ENCODE results near the gene CBLB. TPM values are rescaled to one million over a fixed set of nuclear protein-coding genes. Genes with fewer than 3 reads are reported as not detected.

Gene CBLB
- total RNA-seq, 1 experiment from 2014 or later, result 19.7 TPM

- Mint-ChIP-seq H3K4me1 (ENCODE audit: insufficient read depth, unreplicated experiment) (peaks cover 11% of the 10 kb centered on the region), H3K4me3 (ENCODE audit: unreplicated experiment) (no peak overlapping the region), H3K36me3 (ENCODE audit: insufficient read depth, unreplicated experiment) (no peaks in the 10 kb centered on the region), H3K9me3 (ENCODE audit: unreplicated experiment) (no peaks in the 10 kb centered on the region), H3K27me3 (ENCODE audit: insufficient read depth, unreplicated experiment) (no peaks in the 10 kb centered on the region), H3K27ac (ENCODE audit: low read depth, unreplicated experiment) (peak overlapping the region; percentile 83)
- TF ChIP-seq CTCF (IDR thresholded peaks at IDR 0.05; ENCODE audit: unreplicated experiment), result no peak
- ChIA-PET CTCF (no interaction called here), POLR2A (interaction anchor here (0.8 to 1.1 kb wide), 2 partner anchors 12 to 37 kb away, joined by 3 to 4 read pairs; partner anchors contain the start of gene CBLB)
- BruUV-seq (replicated peaks), result no TSS peak
- DNase-seq (ENCODE audit: unreplicated experiment), result no peak
- intact Hi-C loops (cut with micrococcal nuclease), result no loop called here
These were observed 37.5 kb upstream of the CBLB start for GRCh38 chr3:105906345-105906744.

- ChIA-PET POLR2A (interaction anchor here (1.1 kb wide), 1 partner anchor 36 kb away, joined by 3 read pairs; the partner anchor contains the start of gene CBLB), CTCF (interaction anchor here (0.5 to 0.7 kb wide), 2 partner anchors 10 to 110 kb away, joined by 3 read pairs; no protein-coding TSS in a partner anchor)
- Mint-ChIP-seq H3K36me3 (ENCODE audit: insufficient read depth, unreplicated experiment) (no peaks in the 10 kb centered on the region), H3K4me3 (ENCODE audit: unreplicated experiment) (no peak overlapping the region), H3K4me1 (ENCODE audit: insufficient read depth, unreplicated experiment) (peaks cover 11% of the 10 kb centered on the region), H3K27ac (ENCODE audit: low read depth, unreplicated experiment) (no peak overlapping the region), H3K9me3 (ENCODE audit: unreplicated experiment) (no peaks in the 10 kb centered on the region), H3K27me3 (ENCODE audit: insufficient read depth, unreplicated experiment) (no peaks in the 10 kb centered on the region)
- TF ChIP-seq CTCF (IDR thresholded peaks at IDR 0.05; ENCODE audit: unreplicated experiment), result no peak
- BruUV-seq (replicated peaks), result no TSS peak
- DNase-seq (ENCODE audit: unreplicated experiment), result no peak
- intact Hi-C loops (cut with micrococcal nuclease), result no loop called here
These were observed 36.5 kb upstream of the CBLB start for GRCh38 chr3:105905328-105905727.

- intact Hi-C loops (cut with micrococcal nuclease), result no loop called here
- no peaks in the 10 kb centered on the region for H3K9me3 Mint-ChIP-seq (ENCODE audit: unreplicated experiment)
- H3K4me1 Mint-ChIP-seq (ENCODE audit: insufficient read depth, unreplicated experiment), result peaks cover 11% of the 10 kb centered on the region
- BruUV-seq (replicated peaks), result no TSS peak
- no peak for TF ChIP-seq CTCF (IDR thresholded peaks at IDR 0.05; ENCODE audit: unreplicated experiment)
- no peak overlapping the region for H3K27ac Mint-ChIP-seq (ENCODE audit: low read depth, unreplicated experiment)
- H3K27me3 Mint-ChIP-seq (ENCODE audit: insufficient read depth, unreplicated experiment), result no peaks in the 10 kb centered on the region
- no peaks in the 10 kb centered on the region for H3K36me3 Mint-ChIP-seq (ENCODE audit: insufficient read depth, unreplicated experiment)
- ChIA-PET POLR2A (interaction anchor here (0.6 kb wide), 1 partner anchor 682 kb away, joined by 3 read pairs; no protein-coding TSS in a partner anchor), CTCF (no interaction called here)
- H3K4me3 Mint-ChIP-seq (ENCODE audit: unreplicated experiment), result no peak overlapping the region
- DNase-seq (ENCODE audit: unreplicated experiment), result no peak
These were observed 36.0 kb upstream of the CBLB start for GRCh38 chr3:105904678-105905284.

- ChIA-PET POLR2A (interaction anchor here (0.5 to 0.6 kb wide), 2 partner anchors 60 to 683 kb away, joined by 3 read pairs; no protein-coding TSS in a partner anchor), CTCF (no interaction called here)
- Mint-ChIP-seq H3K4me1 (ENCODE audit: insufficient read depth, unreplicated experiment) (peaks cover 12% of the 10 kb centered on the region), H3K27me3 (ENCODE audit: insufficient read depth, unreplicated experiment) (no peaks in the 10 kb centered on the region), H3K36me3 (ENCODE audit: insufficient read depth, unreplicated experiment) (no peaks in the 10 kb centered on the region), H3K9me3 (ENCODE audit: unreplicated experiment) (no peaks in the 10 kb centered on the region), H3K4me3 (ENCODE audit: unreplicated experiment) (no peak overlapping the region), H3K27ac (ENCODE audit: low read depth, unreplicated experiment) (no peak overlapping the region)
- no TSS peak for BruUV-seq (replicated peaks)
- no peak for DNase-seq (ENCODE audit: unreplicated experiment)
- intact Hi-C loops (cut with micrococcal nuclease), result no loop called here
- TF ChIP-seq CTCF (IDR thresholded peaks at IDR 0.05; ENCODE audit: unreplicated experiment), result no peak
These were observed 35.4 kb upstream of the CBLB start for GRCh38 chr3:105904251-105904650.
